Activated CD8-positive, alpha-beta memory T cell treated with anti-CD3 and anti-CD28 coated beads for 48 hours (primary cell): ENCODE data around the gene GPS1.

Experiments
- DNase-seq, 3 experiments: peaks; one replicate each; pipeline ENCODE4 v3.0.0-alpha.2; 2020; ENCODE audit warnings: low read depth in 2 of 3, low spot score in 2 of 3

The GPS1 gene

GRCh38 chr17:82098939-82099763 is 47.5 kb downstream of the GPS1 start:
- DNase-seq: no peak

- no peak for DNase-seq
Observed at GRCh38 chr17:82100502-82101298, 49.0 kb downstream of the GPS1 start.

- no peak for DNase-seq
Observed at GRCh38 chr17:82101301-82101715, 49.6 kb downstream of the GPS1 start.

GRCh38 chr17:82101767-82102679 is 50.3 kb downstream of the GPS1 start:
- no peak for DNase-seq

GRCh38 chr17:82103553-82104451 is 52.1 kb downstream of the GPS1 start:
- no peak for DNase-seq

GRCh38 chr17:82104797-82105416 is 53.2 kb downstream of the GPS1 start:
- DNase-seq: no peak

- DNase-seq: no peak
Observed at GRCh38 chr17:82105417-82105881, 53.8 kb downstream of the GPS1 start.

- peak in 2 of 3 experiments; percentile 42 to 47 for DNase-seq
Observed at GRCh38 chr17:82105882-82106687, 54.4 kb downstream of the GPS1 start.

- DNase-seq: no peak
Observed at GRCh38 chr17:82106688-82107305, 55.1 kb downstream of the GPS1 start.
